OCI-LY7 (cell line): Measurements from ENCODE around the gene TBC1D1.

Source experiments
- EZH2phosphoT487 ChIP-seq: fragments of 200-600 bp; sonication (generic); IDR thresholded peaks from 2 replicates; pipeline ENCODE4 v1.6.1; 2018; ENCODE audit warnings: low read depth, borderline replicate concordance, mild to moderate bottlenecking, mixed run types, antibody characterized with exemption, low read length, moderate library complexity, mixed read lengths
- TF ChIP-seq, protein P1 (sequence below): fragments of 200-600 bp; sonication (generic); conservative IDR thresholded peaks from 2 replicates; pipeline ENCODE4 v1.5.1; 2014; ENCODE audit warnings: mild to moderate bottlenecking, antibody characterized with exemption, low read length, moderate library complexity, mixed read lengths

DNA sequence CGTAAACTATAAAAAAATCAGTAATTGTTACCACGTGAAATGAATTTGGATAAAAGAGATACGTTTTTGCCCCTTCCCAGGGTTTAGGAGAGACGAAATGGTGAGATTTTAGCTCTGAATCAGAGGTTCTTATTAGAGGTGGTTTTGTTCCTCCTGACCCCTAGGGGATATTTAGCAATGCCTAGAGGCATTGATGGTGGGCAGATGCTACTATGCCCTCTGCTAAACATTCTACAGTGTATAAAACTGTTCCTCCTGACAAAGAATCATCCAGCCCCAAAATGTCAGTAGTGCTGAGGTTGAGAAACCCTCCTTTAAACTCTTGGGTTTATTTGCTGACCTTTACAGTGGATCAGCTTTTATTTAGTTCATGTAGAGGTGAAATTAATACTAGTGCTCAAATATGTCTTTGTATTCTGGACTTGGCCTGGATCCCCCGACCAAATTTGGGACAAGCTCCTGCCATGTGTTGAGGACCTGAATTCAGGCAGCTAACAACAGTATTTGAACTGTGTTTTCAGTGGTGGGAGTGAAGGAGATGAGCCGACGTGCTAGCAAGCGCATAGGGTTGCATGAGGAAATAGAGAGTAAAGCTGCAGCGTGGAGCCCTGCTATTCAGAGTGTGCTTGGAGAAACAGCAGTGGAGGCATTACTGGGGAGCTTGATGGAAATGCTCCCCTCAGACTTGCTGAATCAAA lies 195.4 kb downstream of the TBC1D1 start:
- TF ChIP-seq, protein P1, sequence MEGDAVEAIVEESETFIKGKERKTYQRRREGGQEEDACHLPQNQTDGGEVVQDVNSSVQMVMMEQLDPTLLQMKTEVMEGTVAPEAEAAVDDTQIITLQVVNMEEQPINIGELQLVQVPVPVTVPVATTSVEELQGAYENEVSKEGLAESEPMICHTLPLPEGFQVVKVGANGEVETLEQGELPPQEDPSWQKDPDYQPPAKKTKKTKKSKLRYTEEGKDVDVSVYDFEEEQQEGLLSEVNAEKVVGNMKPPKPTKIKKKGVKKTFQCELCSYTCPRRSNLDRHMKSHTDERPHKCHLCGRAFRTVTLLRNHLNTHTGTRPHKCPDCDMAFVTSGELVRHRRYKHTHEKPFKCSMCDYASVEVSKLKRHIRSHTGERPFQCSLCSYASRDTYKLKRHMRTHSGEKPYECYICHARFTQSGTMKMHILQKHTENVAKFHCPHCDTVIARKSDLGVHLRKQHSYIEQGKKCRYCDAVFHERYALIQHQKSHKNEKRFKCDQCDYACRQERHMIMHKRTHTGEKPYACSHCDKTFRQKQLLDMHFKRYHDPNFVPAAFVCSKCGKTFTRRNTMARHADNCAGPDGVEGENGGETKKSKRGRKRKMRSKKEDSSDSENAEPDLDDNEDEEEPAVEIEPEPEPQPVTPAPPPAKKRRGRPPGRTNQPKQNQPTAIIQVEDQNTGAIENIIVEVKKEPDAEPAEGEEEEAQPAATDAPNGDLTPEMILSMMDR, result no peak
- TF ChIP-seq EZH2phosphoT487, result no peak
